CD4-positive, alpha-beta T cell treated with Interleukin-4 for 1 hour (primary cell): ENCODE measurements around the gene HIGD1A.
A peak's percentile ranks its signal among the peaks of the same experiment; 100 is the strongest.
"Not testable (repeated sequence)": the region's sequence is repeated elsewhere in the genome, so short reads cannot be mapped to it uniquely, and the experiment has no call there.

Source experiments
- DNase-seq, 2 donors: peaks; one replicate each; pipeline ENCODE4 v3.0.0-alpha.2; 2020 to 2022

Gene HIGD1A

DNA sequence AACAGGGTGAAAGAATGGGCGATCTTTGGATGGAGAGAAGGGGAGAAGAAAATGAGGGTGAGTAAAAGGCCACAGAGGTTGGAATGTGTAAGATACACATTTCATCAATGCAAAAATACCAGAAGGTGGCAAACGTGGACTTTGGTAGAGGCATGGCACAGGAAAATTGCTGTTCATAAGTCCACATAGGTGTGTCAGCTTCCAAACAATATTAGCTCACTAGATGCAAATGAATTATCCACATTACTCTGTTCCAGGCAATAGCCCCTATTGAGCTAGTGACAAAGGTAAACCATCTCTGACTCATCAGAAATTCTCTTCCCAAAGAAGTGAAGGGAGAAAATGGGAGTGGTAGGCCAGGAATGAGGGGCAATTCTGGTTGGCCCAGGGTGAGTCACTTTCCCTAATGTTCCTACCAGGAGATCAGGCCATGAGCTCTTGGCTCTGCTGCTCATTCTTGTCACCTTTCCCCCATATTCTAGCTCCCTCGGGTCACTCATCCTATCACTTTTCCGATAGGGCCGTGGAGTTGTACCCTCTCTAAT lies 24.9 kb upstream of the HIGD1A start:
- no peak for DNase-seq

DNA sequence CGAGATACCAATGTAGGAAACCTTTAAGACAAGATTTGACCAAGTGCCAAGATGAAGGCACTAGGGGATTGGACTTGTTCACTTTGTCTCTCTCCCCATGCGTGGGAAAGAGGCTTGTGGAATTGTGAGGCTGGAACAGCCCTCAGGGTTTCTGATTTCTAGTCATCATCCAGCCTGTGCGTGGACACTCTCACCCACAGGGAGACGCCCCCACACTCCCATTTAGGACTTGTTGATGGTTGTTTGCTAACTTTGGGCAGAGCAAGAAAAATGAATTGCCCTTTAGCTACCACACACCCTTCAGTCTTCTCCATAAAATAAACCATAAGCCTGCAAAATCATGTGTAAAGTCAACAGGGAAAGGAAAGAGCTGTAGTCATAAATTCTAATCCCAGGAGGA lies 23.4 kb upstream of the HIGD1A start:
- DNase-seq = no peak

DNA sequence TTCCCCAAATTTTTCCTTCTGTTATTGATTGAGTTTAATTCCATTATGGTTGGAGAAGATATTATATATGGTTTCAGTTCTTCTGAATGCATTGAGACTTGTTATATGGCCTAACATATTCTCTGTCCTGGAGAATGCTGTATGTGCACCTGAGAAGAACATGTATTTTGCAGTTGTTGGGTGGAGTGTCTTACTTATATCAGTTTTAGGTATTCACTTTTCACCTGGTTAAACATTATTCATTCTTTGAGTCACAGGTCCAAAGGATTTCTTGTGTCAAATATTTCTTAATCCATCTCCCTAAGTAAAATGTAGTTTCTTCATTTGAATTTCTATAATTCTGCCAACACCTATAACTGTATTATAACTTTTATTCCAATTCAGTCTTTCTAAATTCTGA lies 22.7 kb upstream of the HIGD1A start:
- no peak for DNase-seq

DNA sequence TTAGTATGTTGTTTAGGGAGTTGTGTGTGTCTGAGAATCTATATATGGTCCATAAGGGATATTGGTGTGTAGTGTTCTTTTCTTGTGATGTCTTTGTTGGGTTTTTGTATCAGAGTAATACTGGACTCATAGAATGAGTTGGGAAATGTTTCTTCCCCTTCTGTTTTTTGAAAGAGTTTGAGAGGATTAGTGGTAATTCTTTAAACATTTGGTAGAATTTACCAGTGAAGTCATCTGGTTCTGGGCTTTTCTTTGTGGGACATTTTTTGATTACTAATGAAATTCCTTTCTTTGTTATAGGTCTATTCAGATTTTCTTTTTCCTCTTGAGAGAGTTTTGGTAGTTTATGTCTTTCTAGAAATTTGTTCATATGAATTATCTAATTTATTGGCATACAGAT lies 21.9 kb upstream of the HIGD1A start:
- no peak for DNase-seq

DNA sequence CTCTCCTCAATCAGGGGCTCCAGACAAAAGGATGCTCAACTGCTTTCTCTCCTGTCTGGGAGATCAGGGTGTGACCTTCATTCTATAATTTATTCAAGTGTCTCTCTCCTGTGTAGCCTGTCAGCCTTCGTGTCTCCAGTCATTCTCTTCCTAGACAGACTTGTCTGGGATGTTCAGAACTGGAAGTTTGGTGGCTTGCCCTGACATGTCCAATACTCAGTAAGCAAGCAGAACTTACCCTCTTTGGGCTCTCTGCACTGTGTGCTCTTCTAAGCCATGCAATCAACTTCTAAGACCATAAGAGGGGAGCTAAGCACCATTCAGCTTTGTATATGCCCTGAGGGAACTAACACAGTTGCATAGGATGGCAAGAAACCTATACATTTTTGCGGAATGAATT lies 19.1 kb upstream of the HIGD1A start:
- DNase-seq = no peak

DNA sequence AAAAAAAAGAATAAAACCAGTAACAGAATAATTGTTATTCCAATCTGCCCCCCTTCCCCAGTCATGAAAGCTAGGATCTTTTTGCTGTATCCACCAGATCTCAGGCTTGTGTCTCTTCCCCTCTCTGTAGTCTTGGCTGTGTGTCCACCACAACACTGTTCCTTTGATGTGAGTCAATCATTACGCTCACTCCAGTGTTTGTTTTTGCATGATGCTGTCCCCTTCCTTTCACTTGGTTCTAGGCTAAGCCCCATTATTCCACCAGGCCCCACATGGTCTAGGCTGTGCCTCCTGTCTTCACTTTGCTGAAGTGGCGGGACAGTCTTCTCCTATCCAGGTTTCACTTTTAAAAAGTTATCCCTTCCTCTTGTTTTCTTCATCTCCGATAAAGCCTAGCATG lies 18.5 kb upstream of the HIGD1A start:
- DNase-seq = no peak

DNA sequence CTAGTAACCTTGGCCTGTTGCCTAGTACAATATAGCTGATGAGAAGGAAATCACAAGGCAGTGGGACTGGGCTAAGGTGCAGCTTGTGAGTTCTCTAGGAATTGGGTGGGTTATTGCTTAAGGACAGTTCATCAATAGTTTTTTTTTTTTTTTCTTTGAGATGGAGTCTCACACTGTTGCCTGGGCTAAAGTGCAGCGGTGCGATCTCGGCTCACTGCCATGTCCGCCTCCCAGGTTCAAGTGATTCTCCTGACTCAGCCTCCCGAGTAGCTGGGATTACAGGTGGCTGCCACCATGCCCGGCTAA lies 16.4 kb upstream of the HIGD1A start:
- DNase-seq = no peak

DNA sequence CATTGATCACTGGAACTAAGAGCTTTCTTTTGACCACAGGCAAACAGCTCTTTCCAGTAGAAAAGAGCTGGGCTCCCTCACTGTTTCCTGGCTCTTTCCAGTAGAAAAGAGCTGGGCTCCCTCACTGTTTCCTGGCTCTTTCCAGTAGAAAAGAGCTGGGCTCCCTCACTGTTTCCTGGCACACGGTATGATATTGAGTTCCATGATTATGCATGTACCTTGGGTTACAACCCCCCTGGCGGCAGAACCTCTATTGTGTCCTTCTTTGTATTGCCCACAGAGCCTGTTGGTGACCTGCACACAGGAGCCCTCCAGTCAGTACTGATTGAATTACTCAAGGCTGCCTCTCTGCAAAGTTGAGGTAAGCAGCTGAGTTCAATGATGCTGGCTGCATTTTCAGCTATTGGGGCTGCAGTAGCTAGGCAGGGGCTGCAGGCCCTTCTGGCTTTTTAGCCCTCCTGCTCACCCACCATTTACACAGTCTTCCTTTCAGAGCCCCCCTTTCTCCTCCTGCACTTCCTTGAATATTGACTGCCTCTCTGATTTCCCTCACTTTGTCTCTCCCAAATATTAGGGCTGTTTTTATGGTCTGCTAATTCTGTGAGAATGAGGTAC lies 15.2 kb upstream of the HIGD1A start:
- DNase-seq = no peak

DNA sequence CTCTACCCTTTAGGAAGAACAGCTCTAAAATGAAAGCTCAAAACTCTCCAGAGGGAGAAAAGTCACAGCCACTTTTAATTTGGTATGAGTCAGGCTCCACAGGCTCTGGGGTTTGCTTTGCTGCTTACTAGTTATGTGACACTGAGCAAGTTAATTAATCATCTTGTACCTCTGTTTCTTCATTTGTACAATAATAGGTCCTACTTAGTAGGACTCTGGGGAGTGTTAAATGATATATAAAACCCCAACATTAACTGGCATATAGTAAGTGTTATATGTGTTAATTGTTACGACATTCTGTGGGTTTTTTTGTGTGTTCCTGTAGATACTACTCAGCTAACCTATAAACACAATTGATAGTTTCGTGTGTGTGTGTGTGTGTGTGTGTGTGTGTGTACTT lies 11.5 kb upstream of the HIGD1A start:
- DNase-seq = no peak

DNA sequence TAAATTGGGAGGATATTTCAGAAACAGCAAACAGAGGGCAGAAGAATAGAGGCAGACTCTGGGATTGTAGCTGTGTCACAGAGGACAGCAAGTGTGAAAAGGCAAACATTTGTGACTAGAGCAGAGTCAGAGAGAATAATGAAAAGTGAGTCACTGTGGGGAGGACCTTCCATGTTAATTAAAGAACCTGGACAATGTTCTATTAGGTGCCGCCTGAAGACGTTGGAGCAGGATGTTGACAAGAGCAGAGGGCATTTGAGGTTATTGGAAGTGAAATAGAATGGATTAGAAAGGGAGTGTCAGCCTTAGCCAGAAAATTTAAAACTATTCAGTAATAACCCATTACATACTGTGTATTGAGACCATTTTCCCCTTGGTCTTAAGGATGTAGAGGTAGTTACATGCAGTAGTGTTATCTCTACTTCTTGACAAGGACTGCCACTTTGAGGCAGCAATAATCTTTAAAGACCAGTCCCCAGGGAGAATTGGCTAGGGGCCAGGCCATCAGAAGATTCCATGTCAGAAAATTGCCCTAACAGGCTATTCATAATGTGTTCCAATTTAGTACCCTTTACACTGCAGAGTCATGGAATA lies 10.7 kb upstream of the HIGD1A start:
- DNase-seq = no peak

DNA sequence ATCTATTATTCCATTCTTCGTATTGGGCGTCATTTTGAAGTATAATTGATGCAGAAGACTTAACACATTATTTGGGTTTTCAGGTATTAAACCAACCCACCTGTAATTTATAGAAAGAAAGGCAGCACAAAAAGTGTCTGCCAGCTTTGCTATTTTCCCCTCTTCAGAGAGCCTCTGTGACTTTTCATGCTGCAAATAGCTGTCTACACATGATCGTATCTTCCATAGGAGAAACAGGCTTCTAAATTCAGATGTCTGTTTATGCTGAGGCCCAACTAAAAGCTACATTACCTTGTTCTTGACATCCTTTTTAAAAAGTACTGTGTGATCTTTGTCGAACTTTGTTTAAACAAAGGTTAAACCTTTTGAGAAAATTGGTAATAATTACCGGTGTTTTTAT lies 10.0 kb upstream of the HIGD1A start:
- DNase-seq = no peak

DNA sequence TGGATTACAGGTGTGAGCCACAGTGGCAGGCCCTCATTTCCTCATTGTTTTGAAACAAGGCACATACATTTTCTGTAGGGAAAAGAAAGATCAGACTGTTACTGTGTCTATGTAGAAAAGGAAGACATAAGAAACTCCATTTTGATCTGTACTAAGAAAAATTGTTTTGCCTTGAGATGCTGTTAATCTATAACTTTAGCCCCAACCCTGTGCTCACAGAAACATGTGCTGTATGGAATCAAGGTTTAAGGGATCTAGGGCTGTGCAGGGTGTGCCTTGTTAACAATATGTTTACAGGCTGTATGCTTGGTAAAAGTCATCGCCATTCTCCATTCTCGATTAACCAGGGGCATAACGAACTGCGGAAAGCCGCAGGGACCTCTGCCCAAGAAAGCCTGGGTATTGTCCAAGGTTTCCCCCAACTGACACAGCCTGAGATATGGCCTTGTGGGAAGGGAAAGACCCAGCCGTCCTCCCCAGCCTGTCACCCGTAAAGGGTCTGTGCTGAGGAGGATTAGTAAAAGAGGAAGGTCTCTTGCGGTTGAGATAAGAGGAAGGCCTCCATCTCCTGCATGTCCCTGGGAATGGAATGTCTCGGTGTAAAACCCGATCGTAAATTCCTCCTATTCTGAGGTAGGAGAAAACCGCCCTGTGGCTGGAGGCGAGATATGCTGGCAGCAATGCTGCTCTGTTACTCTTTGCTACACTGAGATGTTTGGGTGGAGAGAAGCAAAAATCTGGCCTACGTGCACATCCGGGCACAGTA lies 7.0 kb upstream of the HIGD1A start:
- not testable (repeated sequence) for DNase-seq

DNA sequence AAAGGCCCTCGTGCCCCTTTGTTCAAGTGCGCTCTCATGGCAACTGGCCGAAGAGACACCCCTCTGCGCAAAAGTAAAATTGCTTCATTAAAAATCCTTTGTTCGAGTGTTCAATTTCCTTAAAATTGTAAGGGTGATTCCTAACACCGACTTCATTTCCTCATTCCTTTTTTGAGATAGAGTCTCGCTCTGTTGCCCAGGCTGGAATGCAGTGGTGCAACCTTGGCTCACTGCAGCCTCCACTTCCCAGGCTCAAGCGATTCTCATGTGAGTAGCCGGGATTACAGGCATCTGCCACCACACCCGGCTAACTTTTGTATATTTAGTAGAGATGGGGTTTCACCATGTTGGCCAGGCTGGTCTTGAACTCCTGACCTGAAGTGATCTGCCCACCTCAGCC lies 6.4 kb upstream of the HIGD1A start:
- DNase-seq = not testable (repeated sequence)

DNA sequence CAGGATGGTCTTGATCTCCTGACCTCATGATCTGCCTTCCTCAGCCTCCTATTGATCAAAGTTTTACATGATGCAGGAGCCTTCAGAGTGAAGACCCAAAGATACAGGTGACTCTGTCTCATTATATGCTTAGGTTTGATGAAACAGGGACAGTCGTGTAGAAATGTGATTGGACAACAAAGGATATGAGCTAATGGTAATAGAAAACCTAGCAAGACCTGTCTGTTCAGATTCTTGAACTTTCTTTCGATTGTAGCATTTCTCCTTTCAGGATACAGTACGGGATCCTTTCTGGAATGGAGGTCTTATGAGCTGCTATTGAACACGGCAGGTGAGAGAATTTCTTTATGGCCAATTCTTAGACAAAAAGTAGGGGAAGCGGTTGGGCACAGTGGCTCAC lies 4.9 kb upstream of the HIGD1A start, which contains the start of gene ACKR2:
Gene ACKR2, plus strand, starts transcription at position 244 of the 400 bp plus-strand sequence. CDS start 55,058 bp downstream, outside the sequence.
- DNase-seq = no peak

DNA sequence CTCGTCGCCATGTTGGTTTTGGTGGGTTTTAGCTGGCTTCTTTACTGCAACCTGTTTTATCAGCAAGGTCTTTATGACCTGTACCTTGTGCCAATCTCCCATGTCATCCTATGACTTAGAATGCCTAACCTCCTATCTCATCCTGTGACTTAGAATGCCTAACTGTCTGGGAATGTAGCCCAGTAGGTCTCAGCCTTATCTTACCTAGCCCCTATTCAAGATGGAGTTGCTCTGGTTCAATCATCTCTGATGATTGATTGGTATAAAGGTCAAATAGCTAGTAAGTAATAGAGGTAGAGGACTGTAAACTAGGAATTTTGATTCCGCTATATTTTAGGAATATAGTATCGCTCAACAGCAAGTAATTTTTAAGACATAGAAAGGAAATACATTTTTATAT lies 3.6 kb upstream of the HIGD1A start:
- no peak for DNase-seq

DNA sequence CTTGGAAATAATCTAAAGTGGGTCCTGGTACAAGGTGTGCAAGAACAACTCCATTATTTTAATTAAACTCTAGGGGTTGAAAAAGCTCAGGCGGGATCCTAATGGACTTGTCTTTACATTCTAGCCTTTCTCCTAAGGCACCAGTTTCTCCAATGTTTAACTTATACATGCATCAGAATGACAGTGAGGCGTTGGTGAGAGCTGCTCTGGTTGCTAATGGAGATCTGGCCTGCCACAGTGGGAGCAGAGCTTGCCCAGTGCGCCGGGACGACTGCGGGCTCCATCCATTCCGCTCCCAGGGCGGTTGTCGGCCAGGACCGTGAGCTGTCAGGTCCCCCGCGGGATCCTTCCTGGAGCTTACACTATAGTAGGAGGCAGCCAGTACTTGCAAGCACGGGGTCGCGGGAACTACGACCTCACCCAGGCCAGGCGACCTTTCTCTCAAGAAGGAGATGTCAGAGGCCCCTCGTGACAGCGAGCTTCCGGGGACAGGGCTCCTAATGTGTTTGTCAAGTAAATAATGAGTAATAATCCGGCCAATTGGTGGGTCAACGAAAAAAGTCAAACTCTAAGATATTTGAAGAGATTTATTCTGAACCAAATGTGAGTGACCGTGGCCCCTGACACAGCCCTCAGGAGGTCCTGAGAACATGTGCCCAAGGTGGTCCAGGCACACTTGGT lies 991 bp upstream of the HIGD1A start:
- DNase-seq = no peak

DNA sequence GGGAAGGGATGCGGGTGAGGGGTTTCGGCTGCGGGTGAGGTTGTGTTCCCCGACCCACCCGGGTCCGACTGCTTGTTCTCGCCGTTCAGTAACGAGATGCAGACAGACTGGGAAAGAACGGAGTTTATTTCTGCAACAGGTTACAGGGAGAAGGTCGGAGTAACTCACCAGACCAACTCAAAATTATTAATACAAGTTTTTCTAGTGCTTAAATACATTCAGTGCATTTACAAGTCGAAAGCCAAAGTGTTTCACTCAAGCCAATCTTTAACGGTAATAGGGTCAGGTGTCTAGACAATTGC lies 492 bp upstream of the HIGD1A start:
- no peak for DNase-seq

DNA sequence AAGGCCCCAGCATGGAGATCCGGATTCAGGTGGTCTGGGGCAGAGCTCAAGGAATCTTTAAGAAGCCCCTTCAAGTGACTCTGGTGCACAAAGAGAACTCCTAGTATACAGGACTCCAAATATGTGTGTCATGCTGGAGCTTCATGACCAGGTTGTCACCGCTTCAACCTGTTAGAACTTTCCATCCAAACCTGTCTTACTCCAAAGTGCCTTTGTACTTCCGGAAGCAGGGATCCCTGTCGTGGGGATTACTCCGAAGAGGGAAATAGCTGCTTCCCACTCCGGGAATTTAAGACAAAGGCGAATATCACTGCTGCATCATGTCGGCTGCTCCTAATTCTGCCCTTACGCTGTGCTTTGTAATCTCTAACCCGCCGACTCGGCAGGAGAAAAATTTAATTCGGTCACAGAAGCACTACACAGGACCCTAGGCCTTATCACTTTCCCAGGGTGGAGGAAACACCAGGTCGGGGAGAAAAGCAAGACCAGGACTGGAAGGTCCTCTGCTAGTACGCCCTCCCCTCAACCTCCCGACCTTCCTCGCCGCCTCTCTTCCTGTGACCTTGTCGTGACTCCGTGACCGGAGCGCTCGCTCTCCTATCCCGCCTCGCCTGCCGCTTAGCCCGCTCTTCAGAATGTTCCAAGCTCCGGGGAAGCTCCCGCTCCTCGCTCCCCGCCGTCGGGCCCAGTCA lies 730 bp downstream of the HIGD1A start:
- peak in 1 of 2 donors; percentile 33 for DNase-seq

DNA sequence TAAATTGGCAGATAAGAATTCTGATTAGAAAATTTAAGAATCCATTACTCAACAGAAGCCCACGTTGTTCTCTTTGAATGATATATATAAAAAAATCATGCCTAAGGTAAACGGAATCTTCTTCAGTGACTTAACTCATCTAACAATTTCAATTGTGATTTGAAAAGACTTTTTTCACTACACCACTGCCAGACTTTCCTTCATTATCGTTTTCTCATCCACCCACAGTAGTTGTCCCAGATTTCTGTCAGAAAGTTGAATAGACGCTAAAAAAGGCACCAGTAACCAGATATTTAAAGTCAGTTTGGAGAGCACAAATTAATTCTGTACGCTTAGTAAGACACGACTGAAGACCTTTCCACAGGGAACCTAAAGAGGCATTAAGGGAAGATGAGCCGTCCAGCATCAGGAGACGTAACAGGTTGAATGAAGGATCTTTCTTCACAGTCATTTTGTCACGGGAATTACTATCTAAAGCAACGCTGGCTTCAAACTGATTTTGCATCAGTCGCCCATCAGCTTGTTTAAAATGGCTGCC lies 1.3 kb downstream of the HIGD1A start:
- DNase-seq = no peak

DNA sequence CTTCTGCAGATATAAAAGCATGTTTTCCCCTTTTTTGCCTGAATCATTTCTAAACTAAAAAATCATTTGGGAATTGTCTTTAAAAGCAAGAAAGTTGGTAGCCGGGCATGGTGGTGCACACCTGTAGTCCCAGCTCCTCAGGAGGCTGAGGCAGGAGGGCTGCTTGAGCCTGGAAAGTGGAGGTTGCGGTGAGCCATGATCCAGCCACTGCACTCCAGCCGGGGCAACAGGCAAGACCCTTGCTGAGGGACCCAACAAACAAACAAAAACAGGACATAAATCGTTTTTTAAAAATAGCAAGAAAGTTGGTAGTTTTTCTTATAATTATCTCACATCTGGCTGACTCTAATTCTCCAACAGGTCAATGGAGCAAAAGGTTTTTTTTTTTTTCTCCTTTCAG lies 2.5 kb downstream of the HIGD1A start:
- DNase-seq = no peak

DNA sequence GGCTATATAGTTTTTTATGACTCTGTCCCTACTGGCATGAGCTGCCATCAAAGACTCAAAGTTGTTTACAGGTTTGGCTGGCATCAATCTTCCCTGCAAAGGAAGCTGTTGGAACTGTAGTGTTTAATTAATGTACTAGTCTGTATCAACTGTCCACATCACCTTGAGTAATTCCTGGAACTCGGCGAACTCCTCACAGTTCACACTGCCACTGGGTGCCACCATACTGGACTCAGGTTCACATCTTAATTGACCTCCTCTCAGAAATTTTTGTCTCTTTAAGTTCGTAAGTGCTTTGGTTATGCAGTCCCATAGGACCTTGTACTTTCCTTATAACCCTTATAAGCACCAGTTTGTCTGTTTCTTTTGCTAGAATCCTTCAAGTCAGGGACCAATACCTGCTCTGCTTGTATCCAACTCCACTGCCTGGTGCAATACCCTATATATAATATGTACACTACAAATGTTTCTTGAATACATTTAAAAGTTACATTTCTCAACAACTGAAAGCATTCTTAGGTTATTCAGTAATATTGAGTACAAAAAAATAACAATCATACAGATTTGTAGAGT lies 3.2 kb downstream of the HIGD1A start:
- DNase-seq = no peak

DNA sequence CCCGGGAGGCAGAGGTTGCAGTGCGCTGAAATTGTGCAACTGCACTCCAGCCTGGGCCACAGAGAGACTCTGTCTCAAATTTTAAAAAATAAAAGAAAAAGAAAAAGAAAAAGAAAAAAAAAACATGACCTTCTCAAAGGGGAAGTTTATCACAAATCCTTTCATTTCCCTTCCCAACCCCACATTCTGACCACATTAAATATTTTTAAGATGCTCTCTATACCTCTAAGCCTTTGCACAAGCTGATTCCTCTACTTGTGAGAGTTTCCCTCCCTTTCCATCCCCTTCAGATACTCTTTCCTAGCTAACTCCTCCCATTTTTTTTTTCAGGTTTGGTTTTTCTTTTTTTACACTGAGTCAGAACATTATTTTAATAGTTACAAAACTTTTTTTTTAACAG lies 4.0 kb downstream of the HIGD1A start:
- no peak for DNase-seq

DNA sequence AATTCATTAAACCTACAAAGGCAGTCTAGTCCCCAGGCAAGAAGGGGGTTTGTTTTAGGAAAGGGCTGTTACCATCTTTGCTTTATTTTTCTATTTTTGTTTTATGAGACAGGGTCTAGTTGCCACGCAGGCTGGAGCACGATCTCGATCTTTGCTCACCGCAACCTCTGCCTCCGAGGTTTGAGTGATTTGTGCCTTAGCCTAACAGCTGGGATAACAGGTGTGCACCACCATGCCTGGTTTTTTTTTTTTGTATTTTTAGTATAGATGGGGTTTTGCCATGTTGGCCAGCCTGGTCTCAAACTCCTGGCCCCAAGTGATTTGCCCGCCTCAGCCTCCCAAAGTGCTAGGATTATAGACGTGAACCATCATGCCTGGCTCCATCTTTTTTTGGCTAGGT lies 4.9 kb downstream of the HIGD1A start:
- no peak for DNase-seq
